NCI-H1436 treated with DMSO at 0.1 percent for 48 hours (cell line): ENCODE measurements around the gene ABCB10.
"Not testable (repeated sequence)": the region's sequence is repeated elsewhere in the genome, so short reads cannot be mapped to it uniquely, and the experiment has no call there.

Experiments
- DNase-seq: peaks from one replicate; lab custom pipeline; 2025; lab: John Stamatoyannopoulos, UW

ABCB10 gene

GRCh38 chr1:229558460-229559335 lies at the start of gene ABCB10:
Gene ABCB10 (minus strand): TSS chr1:229558707. CDS start chr1:229558652, 55 bp downstream.
- peak; percentile 95 for DNase-seq

DNA sequence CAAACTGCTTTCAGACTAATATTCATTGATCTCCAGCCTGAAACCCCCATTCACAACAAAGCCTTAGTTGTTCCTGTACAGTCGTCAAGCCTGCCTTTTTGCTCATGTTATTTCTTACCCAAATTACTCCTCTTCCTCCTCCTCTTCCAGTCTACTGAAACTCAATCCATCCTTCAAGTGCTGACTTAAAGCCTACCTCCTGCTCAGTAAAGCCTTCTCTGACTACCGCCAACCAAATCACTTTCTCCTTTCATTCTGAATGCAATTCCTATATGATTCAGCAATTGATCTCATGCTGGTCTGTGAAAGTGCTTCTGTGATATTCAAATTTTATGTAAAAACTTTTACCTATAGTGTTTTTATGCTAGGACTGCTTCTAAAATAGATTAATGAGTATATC lies 48.9 kb upstream of the ABCB10 start:
- no peak for DNase-seq

- no peak for DNase-seq
Observed at GRCh38 chr1:229603371-229604005, 45.0 kb upstream of the ABCB10 start.

DNA sequence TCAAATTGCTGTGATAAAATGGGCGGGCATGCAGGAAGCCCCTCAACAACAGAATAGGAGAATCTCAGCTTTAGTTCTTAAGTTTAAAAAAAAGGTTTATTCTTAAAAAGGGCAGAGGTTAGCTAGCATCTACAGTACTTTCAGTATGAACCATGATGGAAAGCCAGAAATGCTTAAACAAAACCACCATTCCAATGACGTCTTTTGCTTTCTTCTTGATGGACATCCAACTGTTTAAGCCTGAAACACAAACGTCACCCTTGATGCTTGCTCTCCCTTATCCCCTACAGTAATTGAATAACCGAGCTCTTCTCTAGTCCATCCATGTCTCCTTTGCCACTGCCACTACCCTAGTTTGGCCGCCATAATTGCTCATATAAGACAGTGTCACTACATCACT lies 41.7 kb upstream of the ABCB10 start:
- no peak for DNase-seq

GRCh38 chr1:229599218-229599954 lies 40.9 kb upstream of the ABCB10 start:
- no peak for DNase-seq

- no peak for DNase-seq
Observed at GRCh38 chr1:229597877-229598276, 39.4 kb upstream of the ABCB10 start.

GRCh38 chr1:229596925-229597699 lies 38.6 kb upstream of the ABCB10 start:
- no peak for DNase-seq

- DNase-seq, result not testable (repeated sequence)
Observed at GRCh38 chr1:229595876-229596275, 37.4 kb upstream of the ABCB10 start.

DNA sequence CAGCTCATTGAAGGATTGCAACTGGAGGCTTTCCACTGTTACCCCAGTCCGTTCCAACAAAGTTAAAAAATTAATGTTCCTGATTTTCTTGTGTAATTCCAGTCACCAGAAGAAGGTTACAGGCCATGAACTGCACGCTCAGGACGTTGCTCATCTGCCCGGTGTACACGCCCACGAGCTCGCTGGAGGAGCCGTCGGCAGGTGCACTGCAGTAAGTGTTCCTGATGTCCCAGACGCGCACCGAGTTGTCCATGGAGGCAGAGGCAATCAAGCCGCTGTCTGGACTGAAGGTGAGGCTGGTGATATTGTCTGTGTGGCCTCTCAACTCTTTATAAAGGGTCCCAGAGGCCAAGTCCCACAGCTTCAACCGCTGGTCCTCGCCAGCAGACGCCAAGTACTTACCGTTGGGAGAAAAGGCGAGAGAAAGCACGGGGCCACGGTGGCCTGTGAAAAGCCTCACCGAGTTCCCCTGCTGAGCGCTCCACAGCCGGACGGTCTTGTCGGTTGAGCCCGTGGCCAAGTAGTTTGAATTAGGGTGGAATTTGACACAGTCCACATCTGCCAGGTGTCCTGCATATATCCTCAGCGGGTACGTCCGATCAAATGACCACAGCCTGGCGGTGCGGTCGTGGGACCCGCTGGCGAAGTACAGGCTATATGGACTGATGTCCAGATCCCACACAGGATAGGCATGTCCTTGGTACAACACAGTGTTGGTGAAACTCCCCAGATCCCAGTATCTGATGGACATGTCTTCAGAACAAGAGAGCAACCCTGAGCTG lies 35.9 kb upstream of the ABCB10 start:
- DNase-seq, result no peak

DNA sequence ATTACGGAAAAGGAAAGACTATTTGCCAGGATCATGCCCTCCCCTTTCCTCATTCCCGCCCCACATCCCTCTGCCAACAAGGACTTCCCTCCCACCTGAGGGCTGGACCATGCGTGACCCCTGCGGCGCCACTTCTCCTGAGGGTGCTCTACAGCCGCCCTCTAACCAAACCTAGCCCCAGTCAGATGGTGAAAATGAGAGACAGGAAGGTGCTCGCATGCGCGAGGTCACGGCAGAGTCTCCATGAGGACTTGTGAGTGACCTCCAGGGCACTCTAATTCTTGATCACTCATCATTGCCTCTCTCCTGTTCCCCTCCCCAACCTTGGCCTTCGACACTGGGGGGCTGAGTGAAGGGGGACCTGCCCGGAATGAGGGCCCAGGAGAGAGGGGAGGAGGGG lies 35.3 kb upstream of the ABCB10 start:
- DNase-seq, result no peak

- no peak for DNase-seq
Observed at GRCh38 chr1:229590119-229590518, 31.6 kb upstream of the ABCB10 start.

DNA sequence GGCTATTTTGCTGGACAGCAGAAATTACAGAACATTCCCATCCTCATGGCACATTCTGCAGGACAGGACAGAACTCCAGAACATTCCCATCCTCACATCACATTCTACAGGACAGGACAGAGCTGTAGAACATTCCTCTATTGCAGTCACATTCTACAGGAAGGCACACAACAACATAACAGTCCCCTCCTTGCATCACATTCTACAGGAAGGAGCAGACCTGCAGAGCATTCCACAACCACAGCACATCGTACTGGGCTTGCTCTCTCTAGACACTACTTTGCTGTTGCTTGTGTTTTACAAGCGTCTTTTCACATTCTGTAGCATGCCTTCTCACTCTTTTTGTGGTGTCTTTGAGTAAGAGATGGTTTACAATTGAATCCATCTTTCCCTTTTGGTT lies 26.8 kb upstream of the ABCB10 start:
- no peak for DNase-seq

DNA sequence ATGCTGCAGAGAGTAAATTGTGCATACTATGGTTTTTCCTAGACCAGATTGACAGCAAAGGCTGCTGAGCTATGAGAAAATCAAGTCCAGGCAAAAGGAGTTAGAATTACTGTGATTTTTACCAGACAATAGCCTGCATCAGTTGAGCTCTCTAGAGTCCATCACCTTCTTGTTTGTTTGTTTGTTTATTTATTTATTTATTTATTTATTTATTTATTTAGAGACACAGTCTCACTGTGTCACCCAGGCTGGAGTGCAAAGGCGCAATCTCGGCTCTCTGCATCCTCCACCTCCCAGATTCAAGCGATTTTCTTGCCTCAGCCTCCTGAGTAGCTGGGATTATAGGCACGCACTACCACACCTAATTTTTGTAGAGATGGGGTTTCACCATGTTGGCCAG lies 24.2 kb upstream of the ABCB10 start:
- DNase-seq, result no peak

DNA sequence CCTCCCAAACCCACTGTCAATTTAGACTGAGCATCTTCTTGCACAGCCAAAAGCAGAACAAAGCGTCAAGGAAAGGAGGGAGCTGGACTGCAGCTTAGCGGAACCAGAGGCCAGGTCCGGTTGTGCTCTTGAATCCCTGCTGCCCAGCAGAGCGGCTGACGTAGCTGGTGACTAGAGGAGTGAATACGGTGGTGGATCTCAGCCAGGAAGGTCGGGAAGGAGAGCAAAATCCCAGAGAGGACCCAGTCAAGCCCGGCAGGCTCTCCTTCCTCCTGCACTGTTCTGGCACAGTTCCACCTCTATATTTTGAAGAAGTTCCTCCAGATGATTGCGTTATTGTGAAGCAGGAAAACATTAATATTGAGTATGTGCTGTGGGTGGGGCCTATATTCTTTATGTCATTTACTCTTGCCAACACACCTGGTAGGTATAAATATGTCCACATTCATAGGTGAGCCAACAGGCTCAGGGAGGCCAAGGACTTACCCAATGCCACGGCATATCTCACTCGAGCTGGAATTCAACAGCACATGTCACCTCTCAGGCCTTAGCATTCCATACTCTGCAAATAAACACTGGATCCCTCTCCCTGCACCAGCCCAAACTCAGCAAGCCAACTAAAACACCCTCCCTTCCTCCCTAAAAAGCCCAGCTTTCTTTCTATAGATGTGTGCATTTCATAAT lies 23.6 kb upstream of the ABCB10 start:
- no peak for DNase-seq

GRCh38 chr1:229581485-229581884 lies 23.0 kb upstream of the ABCB10 start:
- DNase-seq, result no peak

- peak; percentile 37 for DNase-seq
Observed at GRCh38 chr1:229579059-229579673, 20.7 kb upstream of the ABCB10 start.

DNA sequence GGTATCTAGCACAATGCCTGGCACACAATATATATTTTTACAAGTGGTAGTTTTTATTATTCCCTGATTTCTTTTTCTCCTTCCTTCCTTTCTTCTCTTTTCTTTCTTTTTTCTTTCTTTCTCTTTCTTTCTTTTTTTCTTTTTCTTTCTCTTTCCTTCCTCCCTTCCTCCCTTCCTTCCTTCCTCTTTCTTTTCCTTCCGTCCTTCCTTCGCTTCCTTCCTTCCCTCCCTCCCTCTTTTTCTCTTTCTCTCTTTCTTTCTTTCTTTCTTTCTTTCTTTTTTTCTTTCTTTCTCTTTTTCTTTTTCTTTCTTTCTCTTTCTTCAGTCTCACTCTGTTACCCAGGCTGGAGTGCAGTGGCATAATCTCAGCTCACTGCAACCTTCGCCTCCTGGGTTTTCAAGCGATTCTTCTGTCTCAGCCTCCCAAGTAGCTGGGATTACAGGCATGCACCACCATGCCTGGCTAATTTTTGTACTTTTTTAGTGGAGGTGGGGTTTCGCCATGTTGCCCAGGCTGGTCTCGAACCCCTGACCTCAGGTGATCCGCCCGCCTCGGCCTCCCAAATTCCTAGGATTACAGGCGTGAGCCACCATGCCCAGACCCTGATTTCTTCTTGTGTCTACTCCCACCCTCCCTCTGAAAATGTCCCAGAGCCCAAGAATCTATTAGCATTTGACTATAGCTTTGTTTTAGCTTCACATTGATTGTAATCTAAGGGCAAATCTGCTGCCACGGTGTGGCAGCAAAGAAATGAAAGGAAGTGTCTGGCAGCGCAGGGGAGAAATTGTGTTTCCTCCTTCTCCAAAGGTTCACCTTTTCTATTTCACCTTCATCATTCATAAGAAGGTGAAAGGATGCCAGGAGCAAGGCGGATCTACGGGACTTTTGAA lies 19.9 kb upstream of the ABCB10 start:
- DNase-seq, result no peak

DNA sequence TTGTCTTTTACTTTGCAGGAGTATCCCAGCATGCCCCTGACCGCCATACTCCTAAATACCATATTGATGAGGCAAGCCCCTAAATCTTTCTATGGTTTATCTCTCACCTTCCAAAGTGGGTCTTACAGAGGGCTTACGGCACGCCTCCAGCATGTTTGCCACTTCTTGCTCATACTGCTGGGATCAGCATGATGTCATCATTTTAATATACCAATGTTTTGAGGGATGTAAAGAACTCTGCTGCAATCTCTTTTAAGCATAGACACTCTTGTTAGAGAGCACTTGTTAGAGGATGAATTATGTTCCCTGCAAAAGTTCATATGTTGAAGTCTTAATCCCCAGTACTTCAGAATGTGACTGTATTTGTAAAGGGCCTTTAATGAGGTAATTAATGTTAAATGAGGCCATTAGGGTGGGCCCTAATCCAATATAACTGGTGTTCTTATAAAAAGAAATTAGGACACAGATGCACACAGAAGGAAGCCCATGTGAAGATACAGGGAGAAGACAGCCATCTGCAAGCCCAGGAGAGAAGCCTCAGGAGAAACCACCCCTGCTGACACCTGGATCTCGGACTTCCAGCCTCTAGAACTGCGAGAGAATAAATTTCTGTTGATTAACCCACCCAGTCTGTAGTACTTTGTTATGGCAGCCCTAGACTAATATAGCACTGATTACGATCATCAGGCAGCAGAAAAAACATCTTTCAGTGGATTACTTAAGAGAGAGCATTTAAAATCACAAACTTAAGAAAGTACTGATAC lies 16.4 kb upstream of the ABCB10 start:
- no peak for DNase-seq
